Measurements from ENCODE around the gene EEA1. TPM values are rescaled to one million over a fixed set of nuclear protein-coding genes. Genes with fewer than 3 reads are reported as not detected.

EEA1 gene
- total and polyA plus RNA-seq, 10 of the 15 experiments (the other 5 are each of a cell fraction or from before 2014, with no cell fraction given): 5.5 to 40.3 (median 13.5) TPM

DNA sequence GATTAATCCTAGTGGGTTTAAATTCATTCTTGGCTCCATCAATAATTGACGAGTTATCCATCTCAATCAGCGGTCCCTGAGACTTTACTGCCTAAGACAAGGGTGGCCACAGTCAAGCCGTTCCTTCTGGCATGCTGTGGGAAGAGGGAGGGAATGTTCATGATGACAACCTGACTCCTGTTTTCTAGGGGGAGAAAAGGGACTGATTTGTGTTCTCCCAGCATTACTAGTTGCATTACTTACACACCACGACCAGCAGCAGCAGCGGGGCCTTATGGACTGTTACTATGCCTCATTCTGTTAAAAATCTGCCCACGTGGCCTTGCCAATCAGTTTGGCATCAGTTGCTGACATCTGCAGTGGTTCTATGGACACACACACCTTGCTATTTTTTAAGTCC is 196.4 kb downstream of the EEA1 start:
- Histone ChIP-seq H3K9me3 (replicated peaks; ENCODE audit: control insufficient read depth, insufficient read depth, low read length) (no peaks in the 10 kb centered on the region), H3K9ac (ENCODE audit: control insufficient read depth, insufficient read depth, low read length) (no peak overlapping the region), H3K36me3 (ENCODE audit: control insufficient read depth in 2 of 2, insufficient read depth in 2 of 2, low read length in 1 of 2) (no peaks in the 10 kb centered on the region), H3K4me2 (ENCODE audit: control insufficient read depth, insufficient read depth) (no peak overlapping the region), H4K20me1 (ENCODE audit: control insufficient read depth, insufficient read depth) (no peaks in the 10 kb centered on the region), H3K4me1 (ENCODE audit: control insufficient read depth, insufficient read depth, low read length) (no peaks in the 10 kb centered on the region), H3K27me3 (replicated peaks in 1 of 2; ENCODE audit: control insufficient read depth in 2 of 2, insufficient read depth in 2 of 2, low read length in 1 of 2) (no peaks in the 10 kb centered on the region), H3K79me2 (ENCODE audit: control insufficient read depth, insufficient read depth, low read length) (no peaks in the 10 kb centered on the region), H3K4me3 (no peak overlapping the region), H2AFZ (ENCODE audit: control insufficient read depth, low read depth, low read length) (no peak overlapping the region), H3K27ac (ENCODE audit: control insufficient read depth, insufficient read depth) (no peak overlapping the region)
- no peak for FAIRE-seq
- ChIA-PET RAD21 (ENCODE audit: unreplicated experiment) (no interaction called here), POLR2A (no interaction called here), CTCF (interaction anchor here (1.7 kb wide), 1 partner anchor 921 kb away, joined by 5 read pairs; no protein-coding TSS in a partner anchor), SMC1A (ENCODE audit: uncharacterized antibody, unreplicated experiment) (interaction anchor here (0.7 kb wide), 1 partner anchor 50 kb away, joined by 3 read pairs; no protein-coding TSS in a partner anchor)
- TF ChIP-seq CEBPB (IDR thresholded peaks at IDR 0.05; ENCODE audit: borderline replicate concordance in 1 of 2, low read depth in 2 of 2, low read length in 2 of 2) (no peak), NBN (IDR thresholded peaks at IDR 0.05) (no peak), NRF1 (conservative IDR thresholded peaks at IDR 0.05; ENCODE audit: low read depth, low read length) (no peak), ZSCAN29 (IDR thresholded peaks at IDR 0.05) (no peak), RFX5 (IDR thresholded peaks at IDR 0.05; ENCODE audit: low read depth, low read length) (no peak), WRNIP1 (IDR thresholded peaks at IDR 0.05; ENCODE audit: borderline replicate concordance, low read depth, low read length) (no peak)
- TF ChIP-seq, protein P1, sequence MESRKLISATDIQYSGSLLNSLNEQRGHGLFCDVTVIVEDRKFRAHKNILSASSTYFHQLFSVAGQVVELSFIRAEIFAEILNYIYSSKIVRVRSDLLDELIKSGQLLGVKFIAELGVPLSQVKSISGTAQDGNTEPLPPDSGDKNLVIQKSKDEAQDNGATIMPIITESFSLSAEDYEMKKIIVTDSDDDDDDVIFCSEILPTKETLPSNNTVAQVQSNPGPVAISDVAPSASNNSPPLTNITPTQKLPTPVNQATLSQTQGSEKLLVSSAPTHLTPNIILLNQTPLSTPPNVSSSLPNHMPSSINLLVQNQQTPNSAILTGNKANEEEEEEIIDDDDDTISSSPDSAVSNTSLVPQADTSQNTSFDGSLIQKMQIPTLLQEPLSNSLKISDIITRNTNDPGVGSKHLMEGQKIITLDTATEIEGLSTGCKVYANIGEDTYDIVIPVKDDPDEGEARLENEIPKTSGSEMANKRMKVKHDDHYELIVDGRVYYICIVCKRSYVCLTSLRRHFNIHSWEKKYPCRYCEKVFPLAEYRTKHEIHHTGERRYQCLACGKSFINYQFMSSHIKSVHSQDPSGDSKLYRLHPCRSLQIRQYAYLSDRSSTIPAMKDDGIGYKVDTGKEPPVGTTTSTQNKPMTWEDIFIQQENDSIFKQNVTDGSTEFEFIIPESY (IDR thresholded peaks at IDR 0.05): no peak
- TF ChIP-seq, protein P2, sequence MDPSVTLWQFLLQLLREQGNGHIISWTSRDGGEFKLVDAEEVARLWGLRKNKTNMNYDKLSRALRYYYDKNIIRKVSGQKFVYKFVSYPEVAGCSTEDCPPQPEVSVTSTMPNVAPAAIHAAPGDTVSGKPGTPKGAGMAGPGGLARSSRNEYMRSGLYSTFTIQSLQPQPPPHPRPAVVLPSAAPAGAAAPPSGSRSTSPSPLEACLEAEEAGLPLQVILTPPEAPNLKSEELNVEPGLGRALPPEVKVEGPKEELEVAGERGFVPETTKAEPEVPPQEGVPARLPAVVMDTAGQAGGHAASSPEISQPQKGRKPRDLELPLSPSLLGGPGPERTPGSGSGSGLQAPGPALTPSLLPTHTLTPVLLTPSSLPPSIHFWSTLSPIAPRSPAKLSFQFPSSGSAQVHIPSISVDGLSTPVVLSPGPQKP (IDR thresholded peaks at IDR 0.05; ENCODE audit: low read depth, low read length): no peak
- TF ChIP-seq, protein P3, sequence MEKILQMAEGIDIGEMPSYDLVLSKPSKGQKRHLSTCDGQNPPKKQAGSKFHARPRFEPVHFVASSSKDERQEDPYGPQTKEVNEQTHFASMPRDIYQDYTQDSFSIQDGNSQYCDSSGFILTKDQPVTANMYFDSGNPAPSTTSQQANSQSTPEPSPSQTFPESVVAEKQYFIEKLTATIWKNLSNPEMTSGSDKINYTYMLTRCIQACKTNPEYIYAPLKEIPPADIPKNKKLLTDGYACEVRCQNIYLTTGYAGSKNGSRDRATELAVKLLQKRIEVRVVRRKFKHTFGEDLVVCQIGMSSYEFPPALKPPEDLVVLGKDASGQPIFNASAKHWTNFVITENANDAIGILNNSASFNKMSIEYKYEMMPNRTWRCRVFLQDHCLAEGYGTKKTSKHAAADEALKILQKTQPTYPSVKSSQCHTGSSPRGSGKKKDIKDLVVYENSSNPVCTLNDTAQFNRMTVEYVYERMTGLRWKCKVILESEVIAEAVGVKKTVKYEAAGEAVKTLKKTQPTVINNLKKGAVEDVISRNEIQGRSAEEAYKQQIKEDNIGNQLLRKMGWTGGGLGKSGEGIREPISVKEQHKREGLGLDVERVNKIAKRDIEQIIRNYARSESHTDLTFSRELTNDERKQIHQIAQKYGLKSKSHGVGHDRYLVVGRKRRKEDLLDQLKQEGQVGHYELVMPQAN (conservative IDR thresholded peaks at IDR 0.05): no peak
- intact Hi-C loops (cut with micrococcal nuclease; ENCODE audit: unreplicated experiment) (no loop called here), in situ Hi-C loops (cut with MboI) (no loop called here)
- no peak for DNase-seq (ENCODE audit: low read depth, low spot score)
- no peak for ATAC-seq
- WGBS (ENCODE audit: insufficient coverage, insufficient replicate concordance, low lambda C conversion rate, missing lambda C conversion rate): 82% methylated on average over 6 of the region's 6 CpGs
- BruUV-seq (replicated peaks): no TSS peak
